HCT116 (cell line): ENCODE measurements around the gene FBP1. TPM values are rescaled to one million over a fixed set of nuclear protein-coding genes. Genes with fewer than 3 reads are reported as not detected.

ENCODE experiments used
- ATAC-seq: fragments of 200-7000 bp; cut with Tn5 transposase; 2 replicates; pipeline ENCODE4 v1.9.1; 2020; ENCODE audit warnings: mild to moderate bottlenecking, moderate library complexity
- BruUV-seq: library from RNA; stranded (reverse); fragments of 400-500 nt; replicated peaks from 2 replicates; lab custom pipeline; 2021; lab: Mats Ljungman, UMichigan
- CTCF ChIA-PET: fragments of 300-600 bp; sonication (Branson Sonifier 250); formaldehyde crosslinking; loops from one replicate; lab custom pipeline; 2021; ENCODE audit warnings: antibody characterized with exemption; lab: Charles Lee
- POLR2A ChIA-PET: fragments of 300-600, 350-600 bp; sonication (Branson Sonifier 250); formaldehyde crosslinking; loops from one replicate; lab custom pipeline; 2021; ENCODE audit warnings: antibody characterized with exemption; lab: Charles Lee
- RAD21 ChIA-PET, 2 experiments: fragments of 300-600 bp; sonication (Branson Sonifier 250); formaldehyde crosslinking; loops; one replicate each; lab custom pipeline; 2023; ENCODE audit warnings: low total read pairs in 2 of 2; ENCODE audit not compliant: uncharacterized antibody in 2 of 2, unreplicated experiment in 2 of 2, low non-redundant PET in 1 of 2; lab: Charles Lee
- DNase-seq: peaks from one replicate; pipeline ENCODE4 v3.0.0-alpha.2; 2010; ENCODE audit warnings: low read depth, low spot score
- H2AFZ ChIP-seq: fragments of 200-600 bp; shearing (Covaris generic), sonication (generic); 2 replicates; pipeline ENCODE4 v1.6.1; 2017; ENCODE audit warnings: low read depth, mixed run types, mixed read lengths, antibody characterized with exemption, low read length; ENCODE audit not compliant: poor library complexity, severe bottlenecking
- H3K27ac ChIP-seq: 2 replicates; pipeline ENCODE4 v1.5.1; 2012; ENCODE audit warnings: low read depth, low read length
- H3K27me3 ChIP-seq: fragments of 200-600 bp; sonication (generic); 2 replicates; pipeline ENCODE4 v1.6.1; 2016; ENCODE audit warnings: mixed run types, low read length, mixed read lengths; ENCODE audit not compliant: insufficient read depth
- H3K36me3 ChIP-seq, 2 experiments: fragments of 200-500 bp in 1 of 2; fragments of 200-600 bp in 1 of 2; sonication (Bioruptor generic) in 1 of 2; sonication (generic) in 1 of 2; 2 replicates each; pipeline versions ENCODE4 v1.5.1 to v1.6.1; 2014 to 2016; ENCODE audit warnings: low read length in 2 of 2, inconsistent platforms in 1 of 2, mixed read lengths in 1 of 2, mixed run types in 1 of 2; ENCODE audit not compliant: insufficient read depth in 2 of 2, control insufficient read depth in 1 of 2
- H3K4me1 ChIP-seq, 2 experiments: fragments of 200-600 bp in 1 of 2; sonication (generic) in 1 of 2; 2 replicates each; pipeline versions ENCODE4 v1.5.1 to v1.6.1; 2012 to 2017; ENCODE audit warnings: low read length in 2 of 2, inconsistent platforms in 1 of 2, mild to moderate bottlenecking in 1 of 2, mixed read lengths in 1 of 2, mixed run types in 1 of 2, moderate library complexity in 1 of 2; ENCODE audit not compliant: insufficient read depth in 2 of 2, control insufficient read depth in 1 of 2
- H3K4me2 ChIP-seq: fragments of 200-600 bp; sonication (generic); 2 replicates; pipeline ENCODE4 v1.6.1; 2017; ENCODE audit warnings: mixed run types, low read length, mixed read lengths
- H3K4me3 ChIP-seq, 2 experiments: fragments of 200-600 bp in 1 of 2; sonication (generic) in 1 of 2; replicated peaks in 1 of 2; 2 replicates each; pipeline ENCODE4 v1.5.1; 2011 to 2016; ENCODE audit warnings: low read length in 2 of 2, control low read depth in 1 of 2, low read depth in 1 of 2, mild to moderate bottlenecking in 1 of 2, mixed read lengths in 1 of 2, mixed run types in 1 of 2
- H3K79me2 ChIP-seq: fragments of 200-600 bp; sonication (generic); 2 replicates; pipeline ENCODE4 v1.6.1; 2017; ENCODE audit warnings: mild to moderate bottlenecking, mixed run types, low read length, moderate library complexity, mixed read lengths; ENCODE audit not compliant: insufficient read depth
- H3K9ac ChIP-seq: fragments of 200-600 bp; sonication (generic); 2 replicates; pipeline ENCODE4 v1.6.1; 2016; ENCODE audit warnings: low read length, mixed read lengths
- H3K9me2 ChIP-seq: fragments of 200-600 bp; sonication (generic), shearing (Covaris generic); 2 replicates; pipeline ENCODE4 v1.6.1; 2017; ENCODE audit warnings: mixed run types, mild to moderate bottlenecking, moderate library complexity; ENCODE audit not compliant: insufficient read depth
- H3K9me3 ChIP-seq, 2 experiments: fragments of 200-500 bp in 1 of 2; fragments of 200-600 bp in 1 of 2; sonication (Bioruptor generic) in 1 of 2; sonication (generic) in 1 of 2; 2 replicates each; pipeline ENCODE4 v1.6.1; 2014 to 2017; ENCODE audit warnings: low read length in 2 of 2, mixed read lengths in 2 of 2, inconsistent platforms in 1 of 2, low read depth in 1 of 2, mild to moderate bottlenecking in 1 of 2, mixed run types in 1 of 2, moderate library complexity in 1 of 2; ENCODE audit not compliant: control insufficient read depth in 1 of 2, insufficient read depth in 1 of 2
- H4K20me1 ChIP-seq: fragments of 200-600 bp; sonication (generic), shearing (Covaris generic); 2 replicates; pipeline ENCODE4 v1.6.1; 2017; ENCODE audit warnings: mixed run types, mild to moderate bottlenecking, moderate library complexity; ENCODE audit not compliant: insufficient read depth
- CBX3 ChIP-seq: IDR thresholded peaks from 2 replicates; pipeline ENCODE4 v1.6.1; 2012; ENCODE audit warnings: low read depth
- EGR1 ChIP-seq: IDR thresholded peaks from 2 replicates; pipeline ENCODE4 v1.6.1; 2012; ENCODE audit warnings: low read depth
- ELF1 ChIP-seq: IDR thresholded peaks from 2 replicates; pipeline ENCODE4 v1.6.1; 2012; ENCODE audit warnings: low read depth, borderline replicate concordance
- EZH2 ChIP-seq: fragments of 200-600 bp; sonication (generic); IDR thresholded peaks from 2 replicates; pipeline ENCODE4 v1.6.1; 2017; ENCODE audit warnings: antibody characterized with exemption, mixed run types
- EZH2phosphoT487 ChIP-seq: fragments of 200-600 bp; IDR thresholded peaks from 2 replicates; pipeline ENCODE4 v1.6.1; 2018; ENCODE audit warnings: antibody characterized with exemption, borderline replicate concordance
- JUND ChIP-seq: IDR thresholded peaks from 2 replicates; pipeline ENCODE4 v1.6.1; 2012
- POLR2A ChIP-seq: IDR thresholded peaks from 2 replicates; pipeline ENCODE4 v1.7.0; 2011; ENCODE audit warnings: borderline replicate concordance; ENCODE audit not compliant: insufficient read depth, insufficient read length; ENCODE audit errors: extremely low read depth
- POLR2AphosphoS5 ChIP-seq: IDR thresholded peaks from 2 replicates; pipeline ENCODE4 v1.6.1; 2011; ENCODE audit warnings: mild to moderate bottlenecking, low read depth, low read length, moderate library complexity
- RAD21 ChIP-seq: IDR thresholded peaks from 2 replicates; pipeline ENCODE4 v1.6.1; 2012; ENCODE audit warnings: low read depth, mild to moderate bottlenecking
- SIN3A ChIP-seq: IDR thresholded peaks from 2 replicates; pipeline ENCODE4 v1.6.1; 2012; ENCODE audit warnings: low read depth
- SRF ChIP-seq: IDR thresholded peaks from 2 replicates; pipeline ENCODE4 v1.6.1; 2012; ENCODE audit warnings: low read depth
- ZFX ChIP-seq: fragments of 450-650 bp; IDR thresholded peaks from 2 replicates; pipeline ENCODE4 v1.6.1; 2017
- ZNF274 ChIP-seq: fragments of 200-500 bp; sonication (Bioruptor generic); IDR thresholded peaks from 2 replicates; pipeline ENCODE4 v1.6.1; 2014; ENCODE audit warnings: mild to moderate bottlenecking, low read depth, low read length, inconsistent platforms
- intact Hi-C: fragments of 100-400 bp; cut with micrococcal nuclease; formaldehyde crosslinking; loops from 2 replicates; pipeline ENCODE4 v1.10.0; 2022
- total RNA-seq: library from RNA; stranded (reverse); gene quantifications from one replicate; pipeline ENCODE4 v1.2.1, GENCODE V29; 2021; ENCODE audit not compliant: unreplicated experiment
- TF ChIP-seq, protein P1 (sequence below), 3 experiments: fragments of 200-600 bp in 1 of 3; sonication (generic) in 1 of 3; IDR thresholded peaks in 2 of 3; conservative IDR thresholded peaks in 1 of 3; 2 replicates each; pipeline ENCODE4 v1.5.1; 2012 to 2017; ENCODE audit warnings: low read depth in 2 of 3, low read length in 2 of 3, antibody characterized with exemption in 1 of 3, borderline replicate concordance in 1 of 3, control low read depth in 1 of 3, mild to moderate bottlenecking in 1 of 3, mixed read lengths in 1 of 3, mixed run types in 1 of 3, moderate library complexity in 1 of 3; ENCODE audit not compliant: insufficient read depth in 1 of 3
- TF ChIP-seq, protein P2 (sequence below): IDR thresholded peaks from 2 replicates; pipeline ENCODE4 v1.6.1; 2012; ENCODE audit warnings: low read depth

Gene FBP1
- total RNA-seq, 1 experiment from 2014 or later, result 0.42 TPM

- no peak for DNase-seq
- TF ChIP-seq SRF, result no peak
- H3K9me3 ChIP-seq, result no peaks in the 10 kb centered on the region
- no peak overlapping the region for H3K27ac ChIP-seq
- H3K27me3 ChIP-seq, result no peaks in the 10 kb centered on the region
- no peak overlapping the region for H3K4me2 ChIP-seq
- no peak overlapping the region for H3K4me3 ChIP-seq
- no peaks in the 10 kb centered on the region for H3K4me1 ChIP-seq
- H2AFZ ChIP-seq, result no peak overlapping the region
- H3K9me2 ChIP-seq, result no peaks in the 10 kb centered on the region
- ChIA-PET RAD21 (no interaction called here), POLR2A (no interaction called here), CTCF (no interaction called here)
- no peaks in the 10 kb centered on the region for H4K20me1 ChIP-seq
- no peak overlapping the region for H3K9ac ChIP-seq
- H3K79me2 ChIP-seq, result no peaks in the 10 kb centered on the region
- no TSS peak for BruUV-seq
- H3K36me3 ChIP-seq, result no peaks in the 10 kb centered on the region
- no peak for ATAC-seq
- intact Hi-C loops, result no loop called here
Measured at GRCh38 chr9:94563548-94563947, 75.8 kb downstream of the FBP1 start.

DNA sequence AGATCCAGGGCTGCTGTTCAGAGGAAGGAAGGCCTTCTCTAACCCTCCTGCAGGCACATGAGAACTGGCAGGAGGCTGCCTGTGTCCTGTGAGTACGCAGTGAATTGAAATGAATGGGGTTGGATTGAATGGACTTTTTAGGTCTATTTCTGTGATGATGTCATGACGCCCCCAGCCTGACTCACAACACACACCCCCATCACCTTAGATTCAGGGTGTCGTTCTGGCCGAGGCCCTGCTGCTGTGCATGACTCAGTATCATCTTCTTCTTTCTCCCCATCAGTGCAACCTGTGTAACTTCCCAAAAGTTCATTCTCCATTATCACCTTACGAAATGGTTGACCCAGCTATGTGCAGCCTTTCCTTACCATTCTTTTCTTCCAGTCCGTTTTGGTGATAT, 79.1 kb downstream of the FBP1 start:
- Histone ChIP-seq H3K9ac (no peak overlapping the region), H3K36me3 (no peaks in the 10 kb centered on the region), H3K9me2 (no peaks in the 10 kb centered on the region), H3K79me2 (no peaks in the 10 kb centered on the region), H2AFZ (no peak overlapping the region), H3K27ac (no peak overlapping the region), H4K20me1 (no peaks in the 10 kb centered on the region), H3K27me3 (no peaks in the 10 kb centered on the region), H3K4me2 (no peak overlapping the region), H3K4me3 (no peak overlapping the region), H3K9me3 (no peaks in the 10 kb centered on the region), H3K4me1 (peaks cover 2 to 7% of the 10 kb centered on the region in 2 experiments; a peak in 2 of 4 replicates)
- TF ChIP-seq ZNF274 (no peak), JUND (no peak), CBX3 (no peak), POLR2AphosphoS5 (no peak), RAD21 (no peak), EZH2 (no peak), POLR2A (no peak), SRF (no peak), ZFX (no peak), SIN3A (no peak), EGR1 (no peak), ELF1 (no peak), EZH2phosphoT487 (no peak)
- TF ChIP-seq, protein P1, sequence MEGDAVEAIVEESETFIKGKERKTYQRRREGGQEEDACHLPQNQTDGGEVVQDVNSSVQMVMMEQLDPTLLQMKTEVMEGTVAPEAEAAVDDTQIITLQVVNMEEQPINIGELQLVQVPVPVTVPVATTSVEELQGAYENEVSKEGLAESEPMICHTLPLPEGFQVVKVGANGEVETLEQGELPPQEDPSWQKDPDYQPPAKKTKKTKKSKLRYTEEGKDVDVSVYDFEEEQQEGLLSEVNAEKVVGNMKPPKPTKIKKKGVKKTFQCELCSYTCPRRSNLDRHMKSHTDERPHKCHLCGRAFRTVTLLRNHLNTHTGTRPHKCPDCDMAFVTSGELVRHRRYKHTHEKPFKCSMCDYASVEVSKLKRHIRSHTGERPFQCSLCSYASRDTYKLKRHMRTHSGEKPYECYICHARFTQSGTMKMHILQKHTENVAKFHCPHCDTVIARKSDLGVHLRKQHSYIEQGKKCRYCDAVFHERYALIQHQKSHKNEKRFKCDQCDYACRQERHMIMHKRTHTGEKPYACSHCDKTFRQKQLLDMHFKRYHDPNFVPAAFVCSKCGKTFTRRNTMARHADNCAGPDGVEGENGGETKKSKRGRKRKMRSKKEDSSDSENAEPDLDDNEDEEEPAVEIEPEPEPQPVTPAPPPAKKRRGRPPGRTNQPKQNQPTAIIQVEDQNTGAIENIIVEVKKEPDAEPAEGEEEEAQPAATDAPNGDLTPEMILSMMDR (IDR thresholded peaks at IDR 0.05 in 2 of 3, conservative IDR thresholded peaks at IDR 0.05 in 1 of 3; ENCODE audit: borderline replicate concordance in 1 of 3, insufficient read depth in 1 of 3, low read depth in 2 of 3, low read length in 2 of 3), result no peak
- TF ChIP-seq, protein P2, sequence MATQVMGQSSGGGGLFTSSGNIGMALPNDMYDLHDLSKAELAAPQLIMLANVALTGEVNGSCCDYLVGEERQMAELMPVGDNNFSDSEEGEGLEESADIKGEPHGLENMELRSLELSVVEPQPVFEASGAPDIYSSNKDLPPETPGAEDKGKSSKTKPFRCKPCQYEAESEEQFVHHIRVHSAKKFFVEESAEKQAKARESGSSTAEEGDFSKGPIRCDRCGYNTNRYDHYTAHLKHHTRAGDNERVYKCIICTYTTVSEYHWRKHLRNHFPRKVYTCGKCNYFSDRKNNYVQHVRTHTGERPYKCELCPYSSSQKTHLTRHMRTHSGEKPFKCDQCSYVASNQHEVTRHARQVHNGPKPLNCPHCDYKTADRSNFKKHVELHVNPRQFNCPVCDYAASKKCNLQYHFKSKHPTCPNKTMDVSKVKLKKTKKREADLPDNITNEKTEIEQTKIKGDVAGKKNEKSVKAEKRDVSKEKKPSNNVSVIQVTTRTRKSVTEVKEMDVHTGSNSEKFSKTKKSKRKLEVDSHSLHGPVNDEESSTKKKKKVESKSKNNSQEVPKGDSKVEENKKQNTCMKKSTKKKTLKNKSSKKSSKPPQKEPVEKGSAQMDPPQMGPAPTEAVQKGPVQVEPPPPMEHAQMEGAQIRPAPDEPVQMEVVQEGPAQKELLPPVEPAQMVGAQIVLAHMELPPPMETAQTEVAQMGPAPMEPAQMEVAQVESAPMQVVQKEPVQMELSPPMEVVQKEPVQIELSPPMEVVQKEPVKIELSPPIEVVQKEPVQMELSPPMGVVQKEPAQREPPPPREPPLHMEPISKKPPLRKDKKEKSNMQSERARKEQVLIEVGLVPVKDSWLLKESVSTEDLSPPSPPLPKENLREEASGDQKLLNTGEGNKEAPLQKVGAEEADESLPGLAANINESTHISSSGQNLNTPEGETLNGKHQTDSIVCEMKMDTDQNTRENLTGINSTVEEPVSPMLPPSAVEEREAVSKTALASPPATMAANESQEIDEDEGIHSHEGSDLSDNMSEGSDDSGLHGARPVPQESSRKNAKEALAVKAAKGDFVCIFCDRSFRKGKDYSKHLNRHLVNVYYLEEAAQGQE, result no peak
- RAD21 ChIA-PET, result no interaction called here
- intact Hi-C loops, result no loop called here
- DNase-seq (no peak), ATAC-seq (no peak)
- POLR2A ChIA-PET, result no interaction called here
- CTCF ChIA-PET, result no interaction called here
- BruUV-seq, result no TSS peak
